Measurements from ENCODE around the gene SASH1.

GRCh38 chr6:148349466-148349865, 6.8 kb downstream of the SASH1 start:
- no peak for TF ChIP-seq CTCF (conservative IDR thresholded peaks at IDR 0.05 in 1 of 2, IDR thresholded peaks at IDR 0.05 in 1 of 2; ENCODE audit: low read depth in 1 of 2, low read length in 2 of 2)
- no peak for TF ChIP-seq EZH2 (IDR thresholded peaks at IDR 0.05; ENCODE audit: low read length, missing control alignments)
